CD14-positive monocyte (primary cell): ENCODE results near the gene SUPT20HL1. TPM values are rescaled to one million over a fixed set of nuclear protein-coding genes. Genes with fewer than 3 reads are reported as not detected.

Source experiments
- DNase-seq, 3 donors: peaks; one replicate each; pipeline ENCODE4 v3.0.0-alpha.2; 2011 to 2022
- H2AFZ ChIP-seq: 2 replicates; pipeline ENCODE4 v1.6.0; 2012; ENCODE audit warnings: mild to moderate bottlenecking, low read depth, low read length, inconsistent platforms; ENCODE audit not compliant: insufficient read depth, poor library complexity, severe bottlenecking
- H3K27ac ChIP-seq, 2 donors: 1 replicate in 1 of 2; 2 replicates in 1 of 2; pipeline ENCODE4 v1.5.1; 2012 to 2013; ENCODE audit warnings: low read length in 2 of 2, control low read depth in 1 of 2, inconsistent platforms in 1 of 2, low read depth in 1 of 2, mild to moderate bottlenecking in 1 of 2
- H3K27me3 ChIP-seq, 2 donors: one replicate each; pipeline versions ENCODE4 v1.6.0 to v1.6.1; 2011 to 2013; ENCODE audit warnings: low read length in 2 of 2; ENCODE audit not compliant: control insufficient read depth in 2 of 2, insufficient read depth in 2 of 2
- H3K36me3 ChIP-seq, 2 donors: replicated peaks in 1 of 2; 1 replicate in 1 of 2; 2 replicates in 1 of 2; pipeline versions ENCODE4 v1.5.1 to v1.6.1; 2012 to 2013; ENCODE audit warnings: low read length in 2 of 2, control low read depth in 1 of 2, inconsistent platforms in 1 of 2, mild to moderate bottlenecking in 1 of 2; ENCODE audit not compliant: insufficient read depth in 2 of 2, control insufficient read depth in 1 of 2
- H3K4me1 ChIP-seq, 2 donors: 1 replicate in 1 of 2; 2 replicates in 1 of 2; pipeline versions ENCODE4 v1.5.1 to v1.6.1; 2012 to 2013; ENCODE audit warnings: low read length in 2 of 2, control low read depth in 1 of 2, inconsistent platforms in 1 of 2, mild to moderate bottlenecking in 1 of 2, moderate library complexity in 1 of 2; ENCODE audit not compliant: insufficient read depth in 2 of 2, control insufficient read depth in 1 of 2
- H3K4me2 ChIP-seq: replicated peaks from 2 replicates; pipeline ENCODE3; 2012; ENCODE audit warnings: low read length, moderate library complexity, mild to moderate bottlenecking; ENCODE audit not compliant: poor library complexity, severe bottlenecking; ENCODE audit errors: extremely low read depth
- H3K4me3 ChIP-seq, 3 experiments: fragments of 200-600 bp in 1 of 3; sonication (generic) in 1 of 3; replicated peaks in 1 of 3; 1 replicate in 2 of 3; 2 replicates in 1 of 3; pipeline ENCODE4 v1.5.1; 2011 to 2013; ENCODE audit warnings: low read length in 3 of 3, mild to moderate bottlenecking in 3 of 3, control low read depth in 2 of 3, low read depth in 2 of 3, inconsistent platforms in 1 of 3, moderate library complexity in 1 of 3
- H3K79me2 ChIP-seq: 2 replicates; pipeline ENCODE4 v1.6.0; 2012; ENCODE audit warnings: mild to moderate bottlenecking, control low read depth, inconsistent platforms, low read length, moderate library complexity; ENCODE audit not compliant: insufficient read depth
- H3K9ac ChIP-seq: 2 replicates; pipeline ENCODE4 v1.6.0; 2017; ENCODE audit warnings: low read length, mild to moderate bottlenecking; ENCODE audit not compliant: insufficient read depth, poor library complexity, severe bottlenecking
- H3K9me3 ChIP-seq, 2 donors: replicated peaks in 1 of 2; 1 replicate in 1 of 2; 2 replicates in 1 of 2; pipeline versions ENCODE4 v1.5.1 to v1.6.1; 2012 to 2013; ENCODE audit warnings: low read length in 2 of 2, control low read depth in 1 of 2; ENCODE audit not compliant: control insufficient read depth in 1 of 2, insufficient read depth in 1 of 2
- H4K20me1 ChIP-seq: 2 replicates; pipeline ENCODE4 v1.6.0; 2012; ENCODE audit warnings: mild to moderate bottlenecking, low read length, control low read depth, moderate library complexity; ENCODE audit not compliant: insufficient read depth
- H3K27ac Mint-ChIP-seq, 7 donors: one replicate each; pipeline ENCODE4 v1.8.0; 2020; ENCODE audit warnings: mild to moderate bottlenecking in 7 of 7, mixed read lengths in 7 of 7, moderate library complexity in 6 of 7, inconsistent platforms in 2 of 7
- H3K27me3 Mint-ChIP-seq, 3 donors: one replicate each; pipeline ENCODE4 v1.8.0; 2021 to 2022; ENCODE audit warnings: low read depth in 3 of 3, mild to moderate bottlenecking in 3 of 3, mixed read lengths in 3 of 3, moderate library complexity in 3 of 3, inconsistent platforms in 1 of 3
- H3K36me3 Mint-ChIP-seq, 2 donors: one replicate each; pipeline ENCODE4 v1.8.0; 2020; ENCODE audit warnings: mixed read lengths in 2 of 2, inconsistent platforms in 1 of 2, mild to moderate bottlenecking in 1 of 2
- H3K4me1 Mint-ChIP-seq: one replicate; pipeline ENCODE4 v1.8.0; 2020; ENCODE audit warnings: mild to moderate bottlenecking, mixed read lengths
- H3K4me3 Mint-ChIP-seq, 2 donors: one replicate each; pipeline ENCODE4 v1.8.0; 2020; ENCODE audit warnings: mild to moderate bottlenecking in 2 of 2, mixed read lengths in 2 of 2, moderate library complexity in 1 of 2
- H3K9me3 Mint-ChIP-seq, 7 donors: one replicate each; pipeline ENCODE4 v1.8.0; 2020 to 2022; ENCODE audit warnings: mixed read lengths in 7 of 7, mild to moderate bottlenecking in 6 of 7, moderate library complexity in 6 of 7, inconsistent platforms in 2 of 7
- WGBS: methylation state at CpG from one replicate; pipeline ENCODE4 v1.1.5; 2013; ENCODE audit warnings: missing lambda C conversion rate; ENCODE audit not compliant: insufficient coverage; 5-methylcytosine and 5-hydroxymethylcytosine counted together
- intact Hi-C, 2 donors: fragments of 100-400 bp; cut with micrococcal nuclease; formaldehyde crosslinking; loops; one replicate each; pipeline versions ENCODE4 v1.15.0 to v1.15.1; 2023
- polyA plus RNA-seq, 3 donors: library from polyadenylated mRNA; depleted of rRNA in 1 of 3; unstranded in 2 of 3; stranded (reverse) in 1 of 3; fragments of 300-500 nt in 2 of 3; fragments of >200 nt in 1 of 3; fragmentation: Illumina TruSeq in 2 of 3; gene quantifications; 1 replicate in 2 of 3; 2 replicates in 1 of 3; pipeline ENCODE4 v1.2.3, GENCODE V29; 2012 to 2021
- TF ChIP-seq, protein P1 (sequence below): fragments of 200-600 bp; IDR thresholded peaks from one replicate; pipeline ENCODE4 v1.8.0; 2022; ENCODE audit warnings: antibody characterized with exemption, mild to moderate bottlenecking

SUPT20HL1 gene
- polyA plus RNA-seq, 3 donors, result not detected

DNA sequence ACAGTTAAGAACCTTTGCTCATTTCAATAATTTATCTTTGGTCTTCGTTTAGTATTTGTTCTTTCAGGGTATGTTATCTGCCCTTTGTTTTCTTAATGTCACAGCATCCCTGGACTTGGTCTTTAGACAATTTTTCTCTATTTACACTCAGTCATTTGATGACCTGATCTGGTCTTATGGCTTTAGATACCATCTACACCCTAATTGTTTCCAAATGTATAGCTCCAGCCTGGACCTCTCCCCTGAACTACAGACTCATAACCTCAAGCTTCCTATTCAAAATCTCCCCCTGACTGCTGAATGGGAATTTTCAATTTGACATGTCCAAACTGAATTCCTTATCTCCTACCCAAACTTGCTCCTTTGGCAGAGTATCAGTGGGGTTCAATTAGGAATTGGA lies 42.9 kb upstream of the SUPT20HL1 start:
- no peaks in the 10 kb centered on the region for H3K36me3 Mint-ChIP-seq
- peaks cover 0 to 12% (median 3%) of the 10 kb centered on the region in 7 donors for H3K9me3 Mint-ChIP-seq
- H3K9me3 ChIP-seq, result no peaks in the 10 kb centered on the region
- H3K36me3 ChIP-seq, result no peaks in the 10 kb centered on the region
- no peaks in the 10 kb centered on the region for H3K4me1 Mint-ChIP-seq
- intact Hi-C loops, result no loop called here
- H3K27ac Mint-ChIP-seq, result no peak overlapping the region
- no peaks in the 10 kb centered on the region for H3K79me2 ChIP-seq
- H3K4me2 ChIP-seq, result no peak overlapping the region
- H3K27me3 ChIP-seq, result peaks cover 0 to 16% of the 10 kb centered on the region in 2 donors
- TF ChIP-seq, protein P1, sequence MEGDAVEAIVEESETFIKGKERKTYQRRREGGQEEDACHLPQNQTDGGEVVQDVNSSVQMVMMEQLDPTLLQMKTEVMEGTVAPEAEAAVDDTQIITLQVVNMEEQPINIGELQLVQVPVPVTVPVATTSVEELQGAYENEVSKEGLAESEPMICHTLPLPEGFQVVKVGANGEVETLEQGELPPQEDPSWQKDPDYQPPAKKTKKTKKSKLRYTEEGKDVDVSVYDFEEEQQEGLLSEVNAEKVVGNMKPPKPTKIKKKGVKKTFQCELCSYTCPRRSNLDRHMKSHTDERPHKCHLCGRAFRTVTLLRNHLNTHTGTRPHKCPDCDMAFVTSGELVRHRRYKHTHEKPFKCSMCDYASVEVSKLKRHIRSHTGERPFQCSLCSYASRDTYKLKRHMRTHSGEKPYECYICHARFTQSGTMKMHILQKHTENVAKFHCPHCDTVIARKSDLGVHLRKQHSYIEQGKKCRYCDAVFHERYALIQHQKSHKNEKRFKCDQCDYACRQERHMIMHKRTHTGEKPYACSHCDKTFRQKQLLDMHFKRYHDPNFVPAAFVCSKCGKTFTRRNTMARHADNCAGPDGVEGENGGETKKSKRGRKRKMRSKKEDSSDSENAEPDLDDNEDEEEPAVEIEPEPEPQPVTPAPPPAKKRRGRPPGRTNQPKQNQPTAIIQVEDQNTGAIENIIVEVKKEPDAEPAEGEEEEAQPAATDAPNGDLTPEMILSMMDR, result no peak
- H3K4me1 ChIP-seq, result no peaks in the 10 kb centered on the region
- H4K20me1 ChIP-seq, result no peaks in the 10 kb centered on the region
- no peak overlapping the region for H3K9ac ChIP-seq
- WGBS, result no CpG with 5 or more reads among the region's 1 CpG
- H3K4me3 ChIP-seq, result no peak overlapping the region
- H3K27ac ChIP-seq, result no peak overlapping the region
- no peak overlapping the region for H2AFZ ChIP-seq
- no peak for DNase-seq
- no peak overlapping the region for H3K4me3 Mint-ChIP-seq
- H3K27me3 Mint-ChIP-seq, result peaks cover 0 to 18% (median 0%) of the 10 kb centered on the region in 3 donors

DNA sequence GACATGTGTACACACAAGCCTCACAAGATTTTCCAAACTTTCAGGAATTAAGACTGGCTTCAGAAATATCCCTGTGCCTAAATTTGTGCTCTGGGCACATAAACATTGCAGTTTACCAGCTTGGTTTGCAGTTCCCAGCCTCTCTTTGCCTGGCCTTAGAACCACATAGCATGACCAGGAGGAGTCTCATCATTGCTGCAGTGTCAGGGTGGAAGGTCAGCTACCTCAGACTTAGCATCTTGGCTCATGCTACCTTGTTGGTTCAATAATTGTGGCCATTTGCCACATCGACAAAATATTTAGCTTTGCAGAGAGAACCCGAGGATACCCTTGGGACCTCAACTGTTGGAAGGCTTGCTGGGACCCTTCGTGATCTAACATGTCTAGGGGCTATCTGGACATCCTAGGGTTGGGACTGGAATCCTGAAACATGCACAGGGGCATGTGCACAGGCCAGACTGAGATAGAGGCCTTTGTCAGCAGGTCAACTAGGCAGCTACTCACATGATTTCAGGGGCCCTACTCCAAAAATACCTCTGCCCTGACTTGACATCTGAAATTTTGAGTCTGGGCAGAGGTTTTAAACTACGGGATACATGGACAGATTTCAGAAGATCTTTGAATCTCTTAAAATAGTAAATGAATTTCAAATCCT lies 38.6 kb upstream of the SUPT20HL1 start:
- Histone ChIP-seq H2AFZ (no peak overlapping the region), H4K20me1 (no peaks in the 10 kb centered on the region), H3K27me3 (peaks cover 0 to 29% of the 10 kb centered on the region in 2 donors), H3K4me2 (no peak overlapping the region), H3K4me1 (no peaks in the 10 kb centered on the region), H3K79me2 (no peaks in the 10 kb centered on the region), H3K9ac (no peak overlapping the region), H3K4me3 (no peak overlapping the region), H3K36me3 (no peaks in the 10 kb centered on the region), H3K9me3 (no peaks in the 10 kb centered on the region), H3K27ac (no peak overlapping the region)
- intact Hi-C loops, result no loop called here
- Mint-ChIP-seq H3K4me1 (no peaks in the 10 kb centered on the region), H3K4me3 (no peak overlapping the region), H3K36me3 (no peaks in the 10 kb centered on the region), H3K27ac (no peak overlapping the region), H3K27me3 (peaks cover 0 to 23% (median 0%) of the 10 kb centered on the region in 3 donors), H3K9me3 (peaks cover 0 to 2% (median 0%) of the 10 kb centered on the region in 7 donors)
- DNase-seq, result no peak
- TF ChIP-seq, protein P1, result no peak
- no CpG with 5 or more reads among the region's 4 CpGs for WGBS
